Esophagus muscularis mucosa (tissue), 3 donors: ENCODE measurements around the gene TRIM24.

Experiments used
- CTCF ChIP-seq, 3 experiments: fragments of 200-600 bp in 2 of 3; fragments of 450-650 bp in 1 of 3; sonication (generic) in 2 of 3; IDR thresholded peaks; one replicate each; pipeline ENCODE4 v1.5.1; 2017 to 2019; ENCODE audit warnings: antibody characterized with exemption in 3 of 3, mild to moderate bottlenecking in 2 of 3, moderate library complexity in 1 of 3
- POLR2A ChIP-seq: fragments of 450-650 bp; IDR thresholded peaks from one replicate; pipeline ENCODE4 v1.6.1; 2017; ENCODE audit warnings: antibody characterized with exemption, moderate library complexity, mild to moderate bottlenecking, low read depth

DNA sequence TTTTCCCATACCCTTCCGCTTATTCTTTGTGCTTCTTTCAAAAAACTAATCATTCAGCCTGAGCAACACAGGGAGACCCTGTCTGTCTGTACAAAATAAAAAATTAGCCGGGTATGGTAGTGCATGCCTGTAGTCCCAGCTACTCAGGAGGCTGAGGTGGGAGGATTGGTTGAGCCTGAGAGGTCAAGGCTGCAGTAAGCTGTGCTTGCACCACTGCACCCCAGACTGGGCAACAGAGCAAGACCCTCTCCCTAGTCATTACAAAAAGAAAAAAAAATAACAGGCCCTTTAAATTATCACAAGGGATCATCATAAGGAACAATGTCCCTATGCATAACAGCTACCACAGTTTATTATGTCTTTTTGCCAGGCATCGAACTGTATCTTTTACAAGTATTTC lies 119.6 kb downstream of the TRIM24 start:
- no peak for TF ChIP-seq POLR2A
- no peak for TF ChIP-seq CTCF (IDR thresholded peaks at IDR 0.05)
